Measurements from ENCODE around the gene PAX8. TPM values are rescaled to one million over a fixed set of nuclear protein-coding genes. Genes with fewer than 3 reads are reported as not detected.

The PAX8 gene
- polyA plus RNA-seq, 1 donor, result 2.2 TPM

GRCh38 chr2:113219889-113220641 is 58.7 kb downstream of the PAX8 start:
- no peak for DNase-seq

GRCh38 chr2:113219525-113219888 is 59.2 kb downstream of the PAX8 start:
- DNase-seq, result no peak

GRCh38 chr2:113219092-113219441 is 59.7 kb downstream of the PAX8 start:
- no peak for DNase-seq

DNA sequence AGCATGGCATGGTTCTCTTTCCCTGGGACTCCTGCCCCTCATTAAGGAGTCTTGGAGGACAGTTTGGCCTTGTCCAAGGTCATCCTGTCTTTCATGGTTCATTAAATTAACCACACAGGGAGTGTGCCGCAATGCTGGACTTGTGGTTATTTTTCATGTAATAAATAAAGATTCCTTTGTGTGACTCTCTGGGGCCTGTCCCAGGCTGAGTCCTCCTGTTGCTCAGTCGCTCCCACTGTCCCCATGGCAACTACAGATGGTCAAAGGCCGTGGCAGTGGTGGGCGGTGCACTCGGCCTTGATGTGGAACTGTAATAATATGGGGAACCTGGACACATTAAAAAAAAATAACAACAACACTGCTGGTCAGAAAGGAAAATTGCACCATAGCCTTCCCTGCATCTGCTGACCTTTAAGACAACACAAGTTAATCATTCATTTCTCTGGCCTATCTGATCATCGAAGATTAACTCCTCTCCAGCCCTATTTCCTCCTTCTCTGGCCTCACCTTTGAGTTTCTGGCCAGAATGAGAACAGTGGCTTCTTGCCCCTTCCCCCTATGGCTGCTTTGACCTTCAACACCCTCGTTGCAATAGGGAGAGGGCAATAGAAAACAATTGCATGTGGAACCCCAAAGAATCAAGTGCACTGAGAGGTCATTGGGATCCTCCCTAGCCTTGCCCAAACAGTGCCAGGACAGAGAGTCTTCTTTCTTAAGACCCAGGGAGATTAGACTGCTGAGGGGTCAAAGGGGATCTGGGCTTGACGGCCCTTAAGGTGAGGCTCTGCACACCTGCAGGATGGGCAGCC is 60.2 kb downstream of the PAX8 start:
- DNase-seq, result no peak

GRCh38 chr2:113217455-113218282 is 61.1 kb downstream of the PAX8 start:
- no peak for DNase-seq

DNA sequence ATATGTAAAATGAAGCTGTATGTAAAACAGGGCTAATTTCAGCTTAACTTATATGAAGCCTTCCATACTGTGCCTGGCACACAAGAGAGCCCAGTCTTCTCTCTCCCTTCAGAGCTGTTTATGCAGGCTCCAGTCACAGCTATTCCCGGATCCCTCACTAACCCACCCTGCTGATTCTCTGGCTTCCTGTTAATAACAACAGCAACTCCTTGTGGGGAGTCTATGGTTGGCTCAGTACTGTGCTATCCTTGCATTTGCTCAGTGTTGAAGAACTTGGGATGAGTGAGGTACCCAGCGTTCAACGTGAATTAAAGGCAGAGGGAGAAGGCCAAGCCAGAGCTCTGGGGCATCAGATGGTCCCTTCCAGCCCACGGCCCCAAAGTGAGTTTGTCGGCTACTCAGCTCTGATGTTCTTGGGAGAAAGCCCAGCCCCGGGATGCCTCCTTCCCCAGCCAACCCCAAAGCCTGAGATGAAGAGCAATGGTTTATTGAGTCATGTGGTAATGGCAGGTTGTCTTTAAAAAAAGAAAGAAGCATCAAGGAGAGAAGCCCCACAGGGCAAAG is 61.7 kb downstream of the PAX8 start:
- DNase-seq, result no peak

DNA sequence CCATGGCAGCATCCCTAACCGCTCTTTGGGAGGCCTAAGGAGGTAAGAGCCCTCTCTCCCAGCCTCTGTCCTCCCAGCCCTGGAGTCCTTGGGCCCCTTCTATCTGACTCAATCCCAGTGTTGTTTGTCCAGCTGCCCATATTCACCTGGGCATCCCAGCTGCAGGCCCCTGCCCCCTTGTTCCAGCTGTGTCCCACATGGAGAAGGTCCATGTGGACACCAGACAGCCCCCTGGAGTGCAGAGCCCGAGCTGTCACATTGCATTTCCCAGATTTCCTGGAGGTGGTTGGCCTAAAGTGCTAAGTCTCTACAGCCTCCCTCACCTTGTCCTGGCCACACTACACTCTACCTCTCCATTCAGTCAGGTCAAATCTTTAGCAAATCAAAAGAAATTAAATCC is 62.4 kb downstream of the PAX8 start:
- no peak for DNase-seq

DNA sequence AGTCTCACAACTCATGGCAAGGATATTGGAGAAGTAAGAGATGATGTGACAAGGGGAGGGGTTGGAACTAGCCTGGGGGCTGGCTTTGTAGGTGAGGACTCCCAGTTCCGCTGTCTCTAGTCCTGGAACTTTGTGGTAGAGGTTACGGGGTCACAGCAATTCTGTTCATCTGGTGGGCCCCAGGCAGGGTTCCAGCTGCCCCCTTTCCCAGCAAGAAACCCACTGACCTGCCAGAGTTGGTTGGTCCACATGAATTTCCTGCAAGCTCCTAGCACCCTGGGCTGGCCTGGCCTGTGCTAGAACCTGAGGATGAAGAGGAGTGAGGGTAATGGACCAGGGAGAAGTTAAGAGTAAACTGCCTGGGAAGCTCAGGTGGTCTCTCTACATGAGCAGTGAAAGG is 63.7 kb downstream of the PAX8 start:
- no peak for DNase-seq

GRCh38 chr2:113214141-113214540 is 64.6 kb downstream of the PAX8 start:
- DNase-seq, result no peak

DNA sequence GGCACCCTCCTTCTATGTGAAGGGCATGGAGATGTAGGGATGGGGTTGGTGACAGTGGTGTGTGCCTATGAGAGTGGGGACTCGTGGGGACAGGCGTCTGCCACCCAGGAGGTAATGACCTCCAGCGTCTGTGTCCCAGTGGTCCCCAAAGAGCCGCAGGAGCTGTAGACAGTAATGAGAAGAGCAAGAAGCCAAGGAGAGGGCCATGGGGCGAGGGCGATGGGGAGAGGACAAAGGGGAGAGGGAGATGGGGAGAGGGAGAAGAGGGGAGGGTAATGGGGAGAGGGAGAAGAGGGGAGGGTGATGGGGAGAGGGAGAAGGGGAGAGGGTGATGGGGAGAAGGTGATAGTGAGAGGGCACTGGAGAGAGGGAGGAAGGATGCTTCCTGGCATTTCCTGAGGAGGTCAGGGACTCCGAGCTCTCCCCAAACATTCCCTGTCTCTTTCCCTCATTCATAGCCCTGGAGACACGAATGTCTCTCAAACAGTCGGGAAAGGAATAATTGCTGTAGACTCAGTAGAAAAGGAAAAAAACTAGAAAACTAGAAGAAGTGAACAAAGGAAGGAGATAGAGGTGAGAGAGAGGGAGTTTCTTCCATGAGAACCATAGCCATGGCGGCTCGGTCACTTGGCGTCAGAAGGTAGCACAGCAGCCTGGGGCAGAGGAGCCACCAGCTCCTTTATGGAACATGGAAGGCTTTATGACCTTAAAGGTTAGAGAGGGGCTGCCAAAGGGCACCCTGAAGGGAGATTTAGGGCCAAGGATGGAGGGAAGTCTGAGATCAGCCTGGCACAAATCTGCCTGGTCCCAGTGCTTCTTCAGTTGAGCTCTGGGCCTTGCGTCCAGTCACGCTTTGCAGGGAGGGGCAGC is 65.4 kb downstream of the PAX8 start:
- DNase-seq, result no peak

GRCh38 chr2:113212245-113213060 is 66.3 kb downstream of the PAX8 start:
- DNase-seq, result no peak

DNA sequence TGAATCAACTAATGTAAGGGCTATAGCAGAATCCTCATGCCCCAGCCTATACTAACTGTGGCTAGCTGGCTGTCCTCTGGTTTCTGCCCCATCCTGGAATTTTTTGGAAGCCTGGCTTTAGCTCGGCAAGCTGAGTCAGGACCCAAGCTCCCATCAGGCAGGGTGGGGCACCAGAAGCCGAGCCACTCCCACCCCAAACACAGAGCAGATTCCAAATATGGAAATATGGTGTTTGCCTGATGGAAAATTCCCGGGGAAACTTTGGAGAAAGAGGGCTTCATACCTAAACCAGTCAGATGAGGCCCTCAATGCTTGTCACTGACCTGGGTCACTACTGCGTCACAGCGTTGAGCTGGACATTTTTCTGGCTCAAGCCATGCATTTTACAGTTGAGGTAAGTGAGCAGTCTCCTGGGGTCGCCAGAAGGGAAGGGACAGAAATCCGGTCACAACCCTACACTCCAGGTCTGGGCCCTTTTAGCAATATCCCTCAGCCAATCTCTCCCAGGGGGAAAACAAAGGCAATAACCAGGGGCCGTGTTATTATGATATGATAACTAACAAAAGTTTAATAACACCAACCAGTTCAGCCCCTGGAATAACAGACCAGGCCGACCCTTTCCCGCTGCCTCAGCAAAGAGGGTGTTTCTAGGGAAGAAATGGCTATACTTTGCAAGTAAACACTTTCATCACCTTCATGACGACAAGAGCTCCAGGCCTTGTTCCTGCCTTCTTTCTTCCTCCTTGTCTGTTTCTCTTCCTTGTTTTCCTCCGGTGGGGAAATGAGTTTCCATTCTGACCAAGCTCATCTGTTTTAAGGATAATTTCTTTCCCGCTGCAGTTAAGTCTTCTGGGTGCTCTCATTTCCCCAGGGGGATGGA is 67.3 kb downstream of the PAX8 start:
- no peak for DNase-seq

DNA sequence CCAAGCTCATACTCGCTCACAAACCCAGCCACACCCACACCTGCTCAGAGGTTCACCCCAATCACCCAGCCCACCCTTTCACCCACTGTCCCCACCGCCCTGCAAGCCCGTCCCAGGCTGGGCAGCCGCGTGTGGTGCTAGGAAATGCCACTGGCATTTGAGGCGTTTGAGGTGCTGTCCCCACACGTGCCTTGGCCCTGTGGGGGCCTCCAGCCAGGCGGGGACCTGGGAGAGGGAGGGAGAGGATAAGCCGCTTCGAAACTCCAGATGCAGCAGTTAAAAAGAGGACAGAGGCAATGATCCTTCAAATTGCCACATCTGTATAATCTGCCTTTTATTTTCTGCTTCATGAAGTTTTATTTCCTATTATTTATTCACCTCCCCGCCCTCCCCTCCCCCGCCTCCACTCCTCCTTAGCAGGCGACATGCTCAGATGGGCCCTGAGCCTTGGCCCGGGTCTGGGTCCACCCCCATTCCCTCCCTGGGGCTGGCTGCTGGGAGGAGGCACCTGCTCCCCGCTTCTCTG is 69.0 kb downstream of the PAX8 start:
- no peak for DNase-seq

- DNase-seq, result no peak
These were observed 69.6 kb downstream of the PAX8 start for GRCh38 chr2:113209011-113209645.

DNA sequence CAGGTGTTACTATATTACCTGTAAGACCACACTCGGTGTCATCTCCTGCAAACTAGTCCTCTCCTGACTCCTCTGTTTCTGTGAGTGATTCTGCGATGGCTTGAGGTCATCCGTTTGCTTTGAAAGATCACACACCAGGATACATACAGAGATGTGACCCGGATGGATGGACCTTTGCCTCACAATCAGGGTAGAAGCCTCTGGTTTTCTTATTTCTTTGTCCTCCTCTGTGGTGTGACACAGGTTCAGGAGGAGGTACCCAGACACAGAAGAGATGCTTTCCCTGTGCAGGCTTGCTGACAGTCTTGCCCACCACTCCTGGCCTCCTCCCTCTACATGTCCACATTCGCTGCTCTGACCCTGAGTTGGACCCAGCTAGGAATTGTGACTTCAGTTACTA is 70.3 kb downstream of the PAX8 start:
- no peak for DNase-seq

GRCh38 chr2:113207021-113207420 is 71.7 kb downstream of the PAX8 start:
- DNase-seq, result no peak

- DNase-seq, result no peak
These were observed 72.5 kb downstream of the PAX8 start for GRCh38 chr2:113206251-113206650.

GRCh38 chr2:113203901-113204519 is 74.7 kb downstream of the PAX8 start:
- DNase-seq, result peak; percentile 56

- DNase-seq, result no peak
These were observed 75.5 kb downstream of the PAX8 start for GRCh38 chr2:113203217-113203530.
